H1 (cell line): ENCODE measurements around the gene TOMM7. TPM values are rescaled to one million over a fixed set of nuclear protein-coding genes. Genes with fewer than 3 reads are reported as not detected.

ENCODE experiments used
- CTCF ChIA-PET: fragments of 300-600 bp; sonication (Branson Sonifier 250); formaldehyde crosslinking; loops from one replicate; lab custom pipeline; 2021; ENCODE audit not compliant: partially characterized antibody; lab: Charles Lee
- POLR2A ChIA-PET: fragments of 300-600 bp; sonication (Branson Sonifier 250); formaldehyde crosslinking; loops from one replicate; lab custom pipeline; 2021; ENCODE audit warnings: inconsistent platforms; ENCODE audit not compliant: partially characterized antibody; lab: Charles Lee
- DNase-seq, 2 experiments: peaks; one replicate each; pipeline versions ENCODE4 v3.0.0 to v3.0.0-alpha.2; 2010 to 2022; ENCODE audit warnings: low spot score in 2 of 2, low read depth in 1 of 2, mixed read lengths in 1 of 2
- FAIRE-seq: peaks from 2 replicates; lab custom pipeline; 2011; peaks lifted over from hg19 to GRCh38; lab: Jason Lieb, UNC
- H2AFZ ChIP-seq: 2 replicates; pipeline ENCODE4 v1.8.1; 2012; ENCODE audit warnings: low read length, inconsistent platforms
- H2AK5ac ChIP-seq: 2 replicates; pipeline ENCODE4 v1.6.1; 2013; ENCODE audit warnings: low read depth, low read length
- H2BK120ac ChIP-seq: replicated peaks from 2 replicates; pipeline ENCODE3; 2013; ENCODE audit warnings: low read depth, low read length, inconsistent platforms
- H2BK12ac ChIP-seq: 2 replicates; pipeline ENCODE4 v1.6.1; 2013; ENCODE audit warnings: low read depth, low read length
- H2BK15ac ChIP-seq: 2 replicates; pipeline ENCODE4 v1.6.1; 2013; ENCODE audit warnings: low read length
- H2BK20ac ChIP-seq: 2 replicates; pipeline ENCODE4 v1.6.1; 2013; ENCODE audit warnings: low read length
- H2BK5ac ChIP-seq: 2 replicates; pipeline ENCODE4 v1.6.1; 2013; ENCODE audit warnings: low read depth, low read length
- H3K14ac ChIP-seq: 2 replicates; pipeline ENCODE4 v1.6.1; 2013; ENCODE audit warnings: inconsistent platforms; ENCODE audit not compliant: insufficient read length
- H3K18ac ChIP-seq: 2 replicates; pipeline ENCODE4 v1.6.1; 2013; ENCODE audit warnings: low read length; ENCODE audit errors: extremely low read depth
- H3K23ac ChIP-seq: 2 replicates; pipeline ENCODE4 v1.6.1; 2013; ENCODE audit warnings: inconsistent platforms; ENCODE audit not compliant: insufficient read length
- H3K23me2 ChIP-seq: 2 replicates; pipeline ENCODE4 v1.6.1; 2013; ENCODE audit warnings: low read depth, low read length
- H3K27ac ChIP-seq: 2 replicates; pipeline ENCODE4 v1.6.1; 2011; ENCODE audit warnings: low read depth, low read length, inconsistent platforms
- H3K27me3 ChIP-seq, 4 experiments: replicated peaks in 1 of 4; 1 replicate in 1 of 4; 2 replicates in 3 of 4; pipeline versions ENCODE4 v1.6.1 to v1.8.1; 2011 to 2013; ENCODE audit warnings: low read length in 3 of 4, mild to moderate bottlenecking in 3 of 4, inconsistent platforms in 2 of 4, mixed read lengths in 2 of 4, moderate library complexity in 1 of 4; ENCODE audit not compliant: control insufficient read depth in 3 of 4, insufficient read depth in 3 of 4; ENCODE audit errors: extremely low read depth in 1 of 4
- H3K36me3 ChIP-seq, 4 experiments: 2 replicates each; pipeline versions ENCODE4 v1.6.1 to v1.8.1; 2011 to 2013; ENCODE audit warnings: mild to moderate bottlenecking in 4 of 4, low read length in 3 of 4, moderate library complexity in 2 of 4, control low read depth in 1 of 4, inconsistent platforms in 1 of 4; ENCODE audit not compliant: insufficient read depth in 4 of 4, control insufficient read depth in 2 of 4
- H3K4ac ChIP-seq: replicated peaks from 2 replicates; pipeline ENCODE3; 2013; ENCODE audit warnings: low read length, low read depth, mixed read lengths, inconsistent platforms; ENCODE audit not compliant: insufficient read length
- H3K4me1 ChIP-seq, 4 experiments: replicated peaks in 1 of 4; 1 replicate in 1 of 4; 2 replicates in 3 of 4; pipeline versions ENCODE4 v1.6.1 to v1.8.1; 2011 to 2013; ENCODE audit warnings: low read length in 3 of 4, inconsistent platforms in 2 of 4, mixed read lengths in 1 of 4; ENCODE audit not compliant: insufficient read depth in 4 of 4, control insufficient read depth in 3 of 4
- H3K4me2 ChIP-seq, 2 experiments: 2 replicates each; pipeline versions ENCODE4 v1.6.1 to v1.8.1; 2011 to 2013; ENCODE audit warnings: low read depth in 2 of 2, low read length in 2 of 2, control low read depth in 1 of 2, inconsistent platforms in 1 of 2, mild to moderate bottlenecking in 1 of 2; ENCODE audit not compliant: insufficient read depth in 1 of 2
- H3K4me3 ChIP-seq, 4 experiments: fragments of 200-600, 300-600 bp in 1 of 4; sonication (generic), shearing (Covaris generic), sonication (Bioruptor Twin) in 1 of 4; 2 replicates each; pipeline versions ENCODE4 v1.5.1 to v1.8.1; 2011 to 2016; ENCODE audit warnings: low read length in 4 of 4, low read depth in 3 of 4, control low read depth in 2 of 4, inconsistent platforms in 2 of 4, mild to moderate bottlenecking in 2 of 4, mixed read lengths in 1 of 4, moderate library complexity in 1 of 4; ENCODE audit not compliant: insufficient read depth in 2 of 4; ENCODE audit errors: extremely low read depth in 1 of 4
- H3K56ac ChIP-seq: replicated peaks from 2 replicates; pipeline ENCODE3; 2013; ENCODE audit warnings: low read depth, mild to moderate bottlenecking, mixed read lengths, low read length, inconsistent platforms; ENCODE audit not compliant: insufficient read length
- H3K79me1 ChIP-seq: 2 replicates; pipeline ENCODE4 v1.6.1; 2013; ENCODE audit warnings: low read depth, low read length, control low read depth
- H3K79me2 ChIP-seq, 2 experiments: 2 replicates each; pipeline versions ENCODE4 v1.6.1 to v1.8.1; 2012 to 2013; ENCODE audit warnings: low read length in 2 of 2, mild to moderate bottlenecking in 2 of 2, inconsistent platforms in 1 of 2; ENCODE audit not compliant: insufficient read depth in 2 of 2, control insufficient read depth in 1 of 2
- H3K9ac ChIP-seq, 4 experiments: replicated peaks in 1 of 4; 1 replicate in 1 of 4; 2 replicates in 3 of 4; pipeline versions ENCODE4 v1.6.1 to v1.8.1; 2011 to 2013; ENCODE audit warnings: low read depth in 3 of 4, low read length in 3 of 4, control low read depth in 2 of 4, mild to moderate bottlenecking in 2 of 4, moderate library complexity in 2 of 4, inconsistent platforms in 1 of 4; ENCODE audit errors: extremely low read depth in 1 of 4
- H3K9me3 ChIP-seq, 2 experiments: 2 replicates each; pipeline versions ENCODE4 v1.6.1 to v1.8.1; 2012 to 2013; ENCODE audit warnings: mild to moderate bottlenecking in 2 of 2, moderate library complexity in 2 of 2, control low read depth in 1 of 2, inconsistent platforms in 1 of 2, low read depth in 1 of 2, low read length in 1 of 2, mixed read lengths in 1 of 2; ENCODE audit not compliant: insufficient read depth in 2 of 2
- H4K20me1 ChIP-seq, 2 experiments: replicated peaks in 1 of 2; 2 replicates each; pipeline versions ENCODE3 to v1.8.1; 2011 to 2013; ENCODE audit warnings: inconsistent platforms in 2 of 2, low read length in 2 of 2, mild to moderate bottlenecking in 1 of 2; ENCODE audit not compliant: insufficient read depth in 2 of 2, control insufficient read depth in 1 of 2
- H4K5ac ChIP-seq: 2 replicates; pipeline ENCODE4 v1.6.1; 2013; ENCODE audit warnings: low read length, low read depth, mixed read lengths, inconsistent platforms; ENCODE audit not compliant: insufficient read length
- H4K8ac ChIP-seq: 2 replicates; pipeline ENCODE4 v1.8.0; 2013; ENCODE audit warnings: mild to moderate bottlenecking, moderate library complexity, low read length, inconsistent platforms; ENCODE audit not compliant: insufficient read depth; ENCODE audit errors: extremely low read depth
- H4K91ac ChIP-seq: replicated peaks from 2 replicates; pipeline ENCODE3; 2013; ENCODE audit warnings: low read length, mixed read lengths, inconsistent platforms; ENCODE audit not compliant: insufficient read length
- BACH1 ChIP-seq: IDR thresholded peaks from 2 replicates; pipeline ENCODE4 v1.6.1; 2012; ENCODE audit warnings: low read length, improper control_type of control experiment
- CBX8 ChIP-seq: fragments of 300-800, 300-1000 bp; sonication (generic); IDR thresholded peaks from 2 replicates; pipeline ENCODE4 v1.7.1; 2016; ENCODE audit warnings: low read depth, low read length, borderline replicate concordance
- CEBPB ChIP-seq: IDR thresholded peaks from 2 replicates; pipeline ENCODE4 v1.6.1; 2012; ENCODE audit warnings: low read depth, low read length
- CHD1 ChIP-seq: IDR thresholded peaks from 2 replicates; pipeline ENCODE4 v1.6.1; 2012; ENCODE audit warnings: low read depth, low read length, improper control_type of control experiment
- CREB1 ChIP-seq: IDR thresholded peaks from 2 replicates; pipeline ENCODE4 v1.6.1; 2012; ENCODE audit warnings: inconsistent platforms
- EP300 ChIP-seq, 2 experiments: IDR thresholded peaks; 1 replicate in 1 of 2; 2 replicates in 1 of 2; pipeline ENCODE4 v1.6.1; 2011 to 2012; ENCODE audit warnings: low read depth in 2 of 2, low read length in 2 of 2, mild to moderate bottlenecking in 2 of 2, borderline replicate concordance in 1 of 2, inconsistent platforms in 1 of 2, moderate library complexity in 1 of 2
- EZH2 ChIP-seq: fragments of 200-600 bp; sonication (generic); IDR thresholded peaks from 2 replicates; pipeline ENCODE4 v1.7.1; 2012; ENCODE audit warnings: low read depth, mild to moderate bottlenecking, moderate library complexity, low read length, inconsistent platforms; ENCODE audit not compliant: severe bottlenecking
- JUN ChIP-seq: IDR thresholded peaks from 2 replicates; pipeline ENCODE4 v1.6.1; 2011; ENCODE audit warnings: low read depth, mild to moderate bottlenecking, improper control_type of control experiment, low read length
- NRF1 ChIP-seq: IDR thresholded peaks from 2 replicates; pipeline ENCODE4 v1.6.1; 2011; ENCODE audit warnings: mild to moderate bottlenecking, low read depth, low read length, improper control_type of control experiment
- POLR2AphosphoS5 ChIP-seq: IDR thresholded peaks from 2 replicates; pipeline ENCODE4 v1.6.1; 2011; ENCODE audit warnings: low read depth, low read length
- RAD21 ChIP-seq, 2 experiments: IDR thresholded peaks in 1 of 2; conservative IDR thresholded peaks in 1 of 2; 2 replicates each; pipeline ENCODE4 v1.6.1; 2011; ENCODE audit warnings: low read depth in 2 of 2, low read length in 2 of 2, improper control_type of control experiment in 1 of 2, inconsistent platforms in 1 of 2, mild to moderate bottlenecking in 1 of 2, moderate library complexity in 1 of 2
- SAP30 ChIP-seq: fragments of 300-600 bp; sonication (generic); IDR thresholded peaks from 2 replicates; pipeline ENCODE4 v1.7.1; 2012; ENCODE audit warnings: low read length, moderate library complexity, mild to moderate bottlenecking, inconsistent platforms; ENCODE audit not compliant: insufficient read depth, insufficient replicate concordance
- SIN3A ChIP-seq, 2 experiments: IDR thresholded peaks in 1 of 2; conservative IDR thresholded peaks in 1 of 2; 2 replicates each; pipeline ENCODE4 v1.6.1; 2011 to 2012; ENCODE audit warnings: low read length in 2 of 2, improper control_type of control experiment in 1 of 2, low read depth in 1 of 2, mild to moderate bottlenecking in 1 of 2
- SP1 ChIP-seq: IDR thresholded peaks from 2 replicates; pipeline ENCODE4 v1.6.1; 2011; ENCODE audit warnings: low read depth, low read length
- WGBS, 2 experiments: shearing (Covaris generic) in 1 of 2; methylation state at CpG; one replicate each; pipeline versions ENCODE4 v1.1.6 to v1.1.7; 2013 to 2015; ENCODE audit warnings: low lambda C conversion rate in 2 of 2, mixed read lengths in 2 of 2, inconsistent platforms in 1 of 2, low coverage in 1 of 2, missing lambda C conversion rate in 1 of 2; ENCODE audit not compliant: insufficient replicate concordance in 2 of 2, insufficient coverage in 1 of 2, insufficient read length in 1 of 2; ENCODE audit errors: extremely low coverage in 1 of 2, missing lambda C conversion rate in 1 of 2; 5-methylcytosine and 5-hydroxymethylcytosine counted together
- polyA plus RNA-seq, 7 experiments: library from polyadenylated mRNA; depleted of rRNA in 3 of 7; stranded (reverse) in 5 of 7; unstranded in 2 of 7; fragments of >200 nt in 5 of 7; fragments of 200-250 nt in 2 of 7; gene quantifications; 1 replicate in 5 of 7; 2 replicates in 1 of 7; 4 replicates in 1 of 7; pipeline versions ENCODE4 v1.2.1 to v1.2.3, GENCODE V29; 2011 to 2013; ENCODE audit warnings: missing spikeins in 2 of 7, mixed read lengths in 2 of 7
- total RNA-seq: library from RNA; stranded (reverse); fragmentation: NEBNext Ultra II Directional; extraction: Animal tissue kit (Norgen Biotek cat#: 25700); gene quantifications from 2 replicates; pipeline ENCODE4 v1.2.1, GENCODE V29; 2021

The TOMM7 gene
- total and polyA plus RNA-seq, 2 of the 8 experiments (the other 6 are each of a cell fraction or from before 2014, with no cell fraction given): 389 to 508 TPM

- H3K4ac ChIP-seq: no peak overlapping the region
- no peaks in the 10 kb centered on the region for H3K79me1 ChIP-seq
- peak overlapping the region; percentile 32; the same call in 1 of the 2 replicates for H2AK5ac ChIP-seq
- H2AFZ ChIP-seq: no peak overlapping the region
- H3K9me3 ChIP-seq: no peaks in the 10 kb centered on the region
- H3K14ac ChIP-seq: no peak overlapping the region
- 89% methylated on average over 6 of the region's 6 CpGs; no CpG with 5 or more reads in 1 of the 2 experiments for WGBS, 2 experiments
- no peak for FAIRE-seq
- H3K27me3 ChIP-seq: no peaks in the 10 kb centered on the region
- H2BK15ac ChIP-seq: peak overlapping the region; percentile 35; the same call in 1 of the 2 replicates
- no peak for DNase-seq
- no peak overlapping the region for H2BK120ac ChIP-seq
- no peak overlapping the region for H3K18ac ChIP-seq
- H3K23me2 ChIP-seq: no peaks in the 10 kb centered on the region
- no peak overlapping the region for H3K4me2 ChIP-seq
- H3K56ac ChIP-seq: no peak overlapping the region
- no peak overlapping the region for H3K27ac ChIP-seq
- CTCF ChIA-PET: no interaction called here
- H3K4me3 ChIP-seq: no peak overlapping the region
- no peaks in the 10 kb centered on the region for H3K79me2 ChIP-seq
- H4K5ac ChIP-seq: no peak overlapping the region
- H3K36me3 ChIP-seq: peaks cover 0 to 16% (median 3%) of the 10 kb centered on the region in 4 experiments; a peak in 2 of 8 replicates
- H2BK5ac ChIP-seq: peak overlapping the region; percentile 27; the same call in 1 of the 2 replicates
- no peak overlapping the region for H3K23ac ChIP-seq
- peak overlapping the region; percentile 88 for H2BK12ac ChIP-seq
- H3K4me1 ChIP-seq: peaks cover 0 to 26% (median 15%) of the 10 kb centered on the region in 4 experiments
- no peaks in the 10 kb centered on the region for H4K20me1 ChIP-seq
- H4K8ac ChIP-seq: no peak overlapping the region
- H4K91ac ChIP-seq: peak overlapping the region; percentile 59
- POLR2A ChIA-PET: interaction anchor here (1.0 kb wide), 1 partner anchor 47 kb away, joined by 4 read pairs; no protein-coding TSS in a partner anchor
- H3K9ac ChIP-seq: no peak overlapping the region
- H2BK20ac ChIP-seq: no peak overlapping the region; the same call in 1 of the 2 replicates
- TF ChIP-seq CREB1: no peak
- TF ChIP-seq CBX8: no peak
- no peak for TF ChIP-seq BACH1
- TF ChIP-seq CEBPB: no peak
- no peak for TF ChIP-seq JUN
- TF ChIP-seq SAP30: no peak
- TF ChIP-seq CHD1: no peak
- no peak for TF ChIP-seq EZH2
- no peak for TF ChIP-seq POLR2AphosphoS5
- no peak for TF ChIP-seq NRF1
- no peak for TF ChIP-seq EP300 (IDR thresholded peaks at IDR 0.05; ENCODE audit: borderline replicate concordance in 1 of 2, low read depth in 2 of 2, low read length in 2 of 2)
- no peak for TF ChIP-seq RAD21 (IDR thresholded peaks at IDR 0.05 in 1 of 2, conservative IDR thresholded peaks at IDR 0.05 in 1 of 2; ENCODE audit: low read depth in 2 of 2, low read length in 2 of 2)
- no peak for TF ChIP-seq SIN3A (conservative IDR thresholded peaks at IDR 0.05 in 1 of 2, IDR thresholded peaks at IDR 0.05 in 1 of 2; ENCODE audit: low read depth in 1 of 2, low read length in 2 of 2)
- TF ChIP-seq SP1: no peak
Observed at GRCh38 chr7:22808140-22808539, 14.5 kb downstream of the TOMM7 start.
